GF-D8 (cell line): ENCODE data around the gene MX1.
A peak's percentile ranks its signal among the peaks of the same experiment; 100 is the strongest.
"Not testable (repeated sequence)": the region's sequence is repeated elsewhere in the genome, so short reads cannot be mapped to it uniquely, and the experiment has no call there.

Experiments
- DNase-seq: peaks from one replicate; lab custom pipeline; 2025; lab: John Stamatoyannopoulos, UW

MX1 gene

DNA sequence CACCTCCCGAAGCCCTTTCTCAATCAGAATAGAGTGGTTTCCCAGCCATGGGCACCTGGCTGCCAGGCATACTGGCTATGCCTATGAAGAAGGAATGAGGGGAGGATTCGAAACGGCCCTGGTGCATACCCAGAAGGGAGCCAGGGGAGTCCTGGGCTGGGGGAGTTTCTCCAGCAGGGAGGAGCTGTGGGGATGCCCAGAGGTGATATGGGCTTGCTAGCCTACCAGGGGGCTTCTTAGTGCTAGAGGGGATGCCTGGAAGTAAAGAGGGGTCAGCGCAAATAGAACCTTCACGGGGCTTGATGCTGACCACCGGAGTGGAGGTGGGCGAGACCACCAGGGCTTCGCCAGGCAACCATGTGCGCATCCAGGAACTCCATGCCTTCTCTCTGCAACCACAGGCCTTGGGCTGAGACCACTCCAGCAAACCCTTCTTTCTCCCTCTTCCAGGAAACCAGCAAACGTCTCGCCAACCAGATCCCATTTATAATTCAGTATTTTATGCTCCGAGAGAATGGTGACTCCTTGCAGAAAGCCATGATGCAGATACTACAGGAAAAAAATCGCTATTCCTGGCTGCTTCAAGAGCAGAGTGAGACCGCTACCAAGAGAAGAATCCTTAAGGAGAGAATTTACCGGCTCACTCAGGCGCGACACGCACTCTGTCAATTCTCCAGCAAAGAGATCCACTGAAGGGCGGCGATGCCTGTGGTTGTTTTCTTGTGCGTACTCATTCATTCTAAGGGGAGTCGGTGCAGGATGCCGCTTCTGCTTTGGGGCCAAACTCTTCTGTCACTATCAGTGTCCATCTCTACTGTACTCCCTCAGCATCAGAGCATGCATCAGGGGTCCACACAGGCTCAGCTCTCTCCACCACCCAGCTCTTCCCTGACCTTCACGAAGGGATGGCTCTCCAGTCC, 18.2 kb upstream of the MX1 start:
- DNase-seq: no peak

GRCh38 chr21:41410361-41410760, 15.7 kb upstream of the MX1 start:
- no peak for DNase-seq

- no peak for DNase-seq
These were observed 15.1 kb upstream of the MX1 start for GRCh38 chr21:41410767-41411448.

- DNase-seq: no peak
These were observed 14.5 kb upstream of the MX1 start for GRCh38 chr21:41411449-41412089.

GRCh38 chr21:41417505-41417904, 8.5 kb upstream of the MX1 start:
- DNase-seq: not testable (repeated sequence)

DNA sequence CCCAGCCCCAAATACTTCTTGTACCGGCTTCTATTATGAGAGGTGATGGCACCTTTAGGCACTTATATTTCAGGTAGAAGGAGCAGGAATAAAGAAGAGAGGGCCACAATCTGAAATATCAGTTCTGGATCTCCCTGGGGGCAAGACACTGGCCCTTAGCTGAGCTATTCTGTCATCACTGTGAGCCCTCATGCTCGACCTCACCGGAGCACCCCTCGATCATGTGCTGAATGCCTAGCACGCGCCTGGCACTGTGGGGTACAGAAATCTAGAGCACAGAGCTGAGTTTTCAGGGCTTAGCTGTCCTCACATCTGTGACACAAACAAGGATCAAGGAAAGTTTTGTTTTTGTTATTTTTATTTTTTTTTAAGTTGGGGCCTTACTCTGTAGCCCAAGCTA, 7.6 kb upstream of the MX1 start:
- no peak for DNase-seq

DNA sequence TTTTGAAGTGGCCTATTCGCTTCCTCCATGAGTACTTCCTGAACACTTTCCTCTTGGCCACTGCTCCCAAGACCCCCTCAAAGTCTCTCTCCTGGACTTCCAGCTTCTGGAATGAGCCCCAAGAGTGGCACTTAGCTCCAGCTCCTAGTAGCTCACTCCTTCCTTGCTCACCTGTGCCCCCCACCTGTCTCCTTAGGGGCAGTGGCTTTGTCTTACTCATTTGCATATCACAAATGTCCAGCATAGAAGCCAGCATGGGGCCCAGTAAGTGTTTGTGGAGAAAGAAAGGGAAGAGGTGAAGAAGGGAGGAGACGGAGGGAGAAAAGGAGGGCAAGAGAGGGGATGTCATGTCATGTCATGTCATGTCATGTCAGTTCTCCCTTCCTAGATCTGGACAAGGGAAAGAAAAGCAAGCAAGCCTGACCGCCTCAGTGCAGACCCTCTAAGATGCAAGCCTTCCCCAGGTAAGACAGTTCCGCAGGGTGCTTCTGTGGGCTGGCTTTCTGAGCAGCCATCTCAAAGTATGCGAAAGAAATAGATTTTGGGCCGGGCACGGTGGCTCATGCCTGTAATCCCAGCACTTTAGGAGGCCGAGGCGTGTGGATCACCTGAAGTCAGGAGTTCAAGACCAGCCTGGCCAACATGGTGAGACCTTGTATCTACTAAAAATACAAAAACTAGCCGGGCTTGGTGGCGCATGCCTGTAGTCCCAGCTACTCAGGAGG, 6.9 kb upstream of the MX1 start:
- DNase-seq: peak; percentile 31

GRCh38 chr21:41419921-41420862, 5.8 kb upstream of the MX1 start:
- DNase-seq: peak; percentile 24

- DNase-seq: not testable (repeated sequence)
These were observed 5.0 kb upstream of the MX1 start for GRCh38 chr21:41420998-41421397.

DNA sequence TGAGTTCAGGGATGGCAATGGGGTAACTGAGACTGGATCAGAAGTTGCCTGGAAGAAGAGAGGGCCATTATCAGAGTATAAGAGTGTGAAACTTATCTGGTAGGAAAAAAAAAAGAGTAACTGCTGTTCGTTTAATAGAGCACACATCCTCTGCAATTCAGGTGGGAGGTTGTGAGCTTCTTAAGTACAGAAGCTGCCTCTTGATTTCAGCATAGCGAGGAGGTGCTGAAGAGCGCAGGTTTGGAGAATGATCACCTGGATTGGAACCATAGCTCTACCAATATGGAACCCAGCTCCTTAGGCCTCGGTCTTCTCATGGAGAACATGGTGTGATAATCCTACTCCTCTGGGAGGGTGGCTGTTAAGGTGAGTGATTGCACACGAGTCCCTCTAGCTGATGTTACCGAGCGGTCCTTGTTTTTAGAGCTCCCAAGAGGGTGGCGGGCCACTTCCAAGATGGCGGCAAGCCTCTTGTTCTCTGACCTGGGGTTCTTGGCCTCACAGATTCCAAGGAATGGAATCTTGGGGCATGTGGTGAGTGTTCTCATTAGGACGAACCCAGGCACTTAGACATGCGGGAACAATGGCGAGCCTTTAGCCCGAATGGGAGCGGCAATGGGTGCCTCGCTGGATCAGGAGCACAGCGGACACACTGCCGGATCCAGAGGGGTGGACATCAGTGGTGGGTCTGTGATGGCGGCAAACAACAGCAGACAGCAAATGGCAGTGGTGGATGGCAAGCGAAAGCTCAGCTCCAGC, 3.3 kb upstream of the MX1 start:
- DNase-seq: no peak

- not testable (repeated sequence) for DNase-seq
These were observed 2.8 kb upstream of the MX1 start for GRCh38 chr21:41423305-41423636.

GRCh38 chr21:41425588-41425953, 468 bp upstream of the MX1 start:
- DNase-seq: no peak

DNA sequence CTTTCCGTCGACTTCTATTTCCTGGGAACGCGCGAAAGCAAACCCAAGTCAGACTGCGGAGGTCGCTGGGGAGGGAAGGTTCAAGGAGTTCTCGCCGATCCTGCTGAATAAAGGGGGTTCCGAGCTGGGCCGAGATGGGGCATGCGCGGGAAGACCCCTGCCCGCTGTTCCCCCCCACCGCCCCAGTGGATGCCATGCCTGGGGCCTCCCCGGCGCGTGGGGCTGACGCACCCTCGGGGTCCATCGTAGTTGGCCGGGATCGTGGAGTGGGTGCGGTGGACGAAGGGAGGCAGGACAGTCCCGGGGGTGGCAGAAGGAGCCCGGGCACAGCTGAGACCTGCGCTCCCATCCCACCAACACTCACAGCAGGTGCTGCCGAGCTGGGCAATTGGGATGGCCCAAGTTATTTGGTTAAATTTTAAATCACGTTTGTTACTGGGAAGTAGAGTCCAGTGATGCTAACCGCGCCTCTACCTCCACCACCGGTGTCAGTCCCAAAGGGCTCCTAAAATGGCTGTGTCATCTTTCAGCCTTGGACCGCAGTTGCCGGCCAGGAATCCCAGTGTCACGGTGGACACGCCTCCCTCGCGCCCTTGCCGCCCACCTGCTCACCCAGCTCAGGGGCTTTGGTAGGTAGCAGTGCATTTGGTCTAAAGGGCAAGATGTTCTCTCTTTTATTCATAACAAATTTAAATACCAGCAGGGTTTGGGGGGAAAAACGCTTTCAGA, 801 bp downstream of the MX1 start:
- no peak for DNase-seq

DNA sequence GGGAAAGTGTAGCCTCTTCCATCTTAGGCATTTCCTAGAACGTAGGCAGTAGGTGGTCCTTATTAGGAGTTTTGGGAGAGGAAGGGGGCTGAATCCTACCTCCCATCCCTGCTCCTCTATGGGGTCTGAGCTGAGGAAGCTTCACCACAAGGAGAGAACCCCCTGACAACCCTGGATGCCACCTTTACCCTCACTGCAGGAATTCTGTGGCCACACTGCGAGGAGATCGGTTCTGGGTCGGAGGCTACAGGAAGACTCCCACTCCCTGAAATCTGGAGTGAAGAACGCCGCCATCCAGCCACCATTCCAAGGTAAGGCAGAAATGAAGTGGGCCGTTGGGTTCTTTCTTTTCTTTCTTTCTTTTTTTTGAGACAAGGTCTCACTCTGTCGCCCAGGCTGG, 1.5 kb downstream of the MX1 start:
- DNase-seq: no peak

- DNase-seq: no peak
These were observed 2.3 kb downstream of the MX1 start for GRCh38 chr21:41428311-41428710.

GRCh38 chr21:41428847-41429246, 2.8 kb downstream of the MX1 start:
- DNase-seq: no peak

- no peak for DNase-seq
These were observed 3.3 kb downstream of the MX1 start for GRCh38 chr21:41429305-41429704.

DNA sequence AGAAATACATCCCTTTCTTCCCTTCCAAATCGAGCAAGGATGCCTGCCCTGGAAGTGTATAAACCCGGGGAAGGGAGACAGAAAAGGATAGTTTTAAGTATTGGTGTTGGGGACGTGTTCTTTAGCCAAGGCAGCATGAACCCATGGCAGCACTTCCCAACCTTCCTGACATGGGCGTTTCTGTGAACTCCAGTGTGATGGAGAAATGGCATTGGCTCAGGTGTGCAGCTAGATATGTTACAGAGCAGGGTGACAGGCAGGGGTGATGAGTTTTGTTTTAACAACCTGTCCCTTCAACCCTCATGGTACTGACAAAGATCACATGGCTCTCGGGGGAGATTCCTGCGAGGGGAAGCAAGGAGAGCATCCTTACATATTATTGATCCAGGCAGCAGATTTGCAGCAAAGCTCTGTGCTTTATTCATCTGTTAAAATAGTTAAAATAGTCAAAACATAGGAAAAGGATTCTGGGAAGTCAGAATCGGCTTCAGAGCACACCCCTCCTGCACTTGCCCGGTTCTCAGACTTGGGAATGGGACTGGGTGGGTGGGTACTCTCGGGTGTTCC, 4.0 kb downstream of the MX1 start:
- DNase-seq: no peak

DNA sequence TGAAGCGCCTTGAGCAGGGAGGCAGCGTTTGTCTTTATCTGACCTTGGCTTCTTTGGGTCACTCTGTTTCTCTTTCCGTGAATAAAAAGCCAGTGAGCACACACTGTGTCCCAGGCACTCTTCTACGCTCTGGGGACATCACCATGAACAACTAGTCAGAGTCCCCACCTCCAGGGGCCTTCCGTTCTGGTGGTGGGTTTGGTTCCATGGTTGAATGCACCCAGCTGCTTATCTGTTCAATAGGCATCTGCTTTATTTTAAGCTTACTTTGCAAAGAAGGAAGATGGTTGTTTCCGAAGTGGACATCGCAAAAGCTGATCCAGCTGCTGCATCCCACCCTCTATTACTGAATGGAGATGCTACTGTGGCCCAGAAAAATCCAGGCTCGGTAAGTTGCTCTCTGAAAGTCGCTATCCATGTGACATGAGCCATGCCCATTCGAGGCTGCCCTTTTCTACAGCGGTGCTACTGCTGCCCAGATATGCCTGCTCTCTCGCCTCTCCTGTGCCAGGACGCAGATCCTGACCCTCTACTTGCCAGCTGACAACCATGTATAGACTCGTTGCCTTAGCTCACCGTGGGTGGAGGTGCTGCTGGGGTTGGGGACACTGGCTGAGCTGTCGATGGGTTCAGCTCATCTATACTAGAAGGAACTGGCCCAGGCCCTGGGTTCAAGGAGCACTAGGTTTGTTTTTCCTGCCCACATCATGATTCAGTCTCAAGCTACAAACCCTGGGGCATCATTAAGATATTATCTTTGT, 5.9 kb downstream of the MX1 start:
- DNase-seq: peak; percentile 43
